ENCODE data around the gene BUD13.

DNA sequence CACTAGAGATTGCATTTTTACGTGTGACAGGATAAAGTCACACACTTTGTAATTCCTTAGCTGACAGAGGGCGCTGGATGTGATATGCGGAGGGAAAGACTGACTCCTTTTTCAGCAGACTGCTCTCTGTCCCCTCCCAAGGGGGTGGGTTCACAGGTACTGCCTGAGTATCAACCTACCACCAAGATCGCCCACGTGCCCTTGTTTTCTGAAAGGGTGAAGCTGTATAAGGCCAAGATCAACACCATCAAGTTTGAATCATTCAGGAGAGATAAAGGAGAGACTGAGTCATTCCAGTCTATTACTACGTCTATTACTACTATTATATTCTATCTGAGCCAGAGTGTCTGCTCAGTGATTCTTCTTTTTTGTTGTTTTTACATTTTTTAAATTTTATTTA, 30.7 kb downstream of the BUD13 start:
- no peak for TF ChIP-seq EZH2 (IDR thresholded peaks at IDR 0.05; ENCODE audit: low read depth, unreplicated experiment)
- TF ChIP-seq CTCF (conservative IDR thresholded peaks at IDR 0.05; ENCODE audit: low read depth in 2 of 2), result peak in 1 of 2 experiments; percentile 19; a peak in 1 of 4 replicates
- no peak for TF ChIP-seq EZH2phosphoT487 (IDR thresholded peaks at IDR 0.05; ENCODE audit: unreplicated experiment)
- TF ChIP-seq REST (IDR thresholded peaks at IDR 0.05; ENCODE audit: unreplicated experiment), result no peak
- no peak for TF ChIP-seq CREB1 (CRISPR knock-in tag; IDR thresholded peaks at IDR 0.05; ENCODE audit: low read depth)
- TF ChIP-seq JUNB (IDR thresholded peaks at IDR 0.05; ENCODE audit: unreplicated experiment), result no peak
